Stomach (tissue), 19 donors: ENCODE data around the gene CFAP100. TPM values are rescaled to one million over a fixed set of nuclear protein-coding genes. Genes with fewer than 3 reads are reported as not detected.

Experiments used
- DNase-seq, 2 donors: peaks; one replicate each; pipeline versions ENCODE4 v3.0.0 to v3.0.0-alpha.2; 2013 to 2019
- H3K27ac ChIP-seq, 5 donors: fragments of 200-600 bp in 4 of 5; sonication (generic) in 4 of 5; one replicate each; pipeline ENCODE4 v1.5.1; 2013 to 2019; ENCODE audit warnings: mild to moderate bottlenecking in 1 of 5, moderate library complexity in 1 of 5
- H3K27me3 ChIP-seq, 3 donors: fragments of 200-600 bp; sonication (generic); one replicate each; pipeline ENCODE4 v1.5.1; 2017 to 2019; ENCODE audit warnings: mixed run types in 1 of 3
- H3K36me3 ChIP-seq, 4 donors: fragments of 200-600 bp; sonication (generic); 1 replicate in 3 of 4; 2 replicates in 1 of 4; pipeline ENCODE4 v1.5.1; 2016 to 2019
- H3K4me1 ChIP-seq, 4 donors: fragments of 200-600 bp; sonication (generic); one replicate each; pipeline ENCODE4 v1.5.1; 2016 to 2019
- H3K4me3 ChIP-seq, 4 donors: fragments of 200-600 bp; sonication (generic) in 3 of 4; one replicate each; pipeline ENCODE4 v1.5.1; 2016 to 2019; ENCODE audit warnings: mild to moderate bottlenecking in 1 of 4
- H3K9me3 ChIP-seq, 4 donors: fragments of 200-600 bp; sonication (generic); one replicate each; pipeline ENCODE4 v1.5.1; 2016 to 2019
- EP300 ChIP-seq: sonication (generic); formaldehyde crosslinking; IDR thresholded peaks from one replicate; pipeline ENCODE4 v1.6.1; 2017; ENCODE audit warnings: antibody characterized with exemption
- POLR2A ChIP-seq, 4 donors: fragments of 450-650 bp; IDR thresholded peaks; one replicate each; pipeline ENCODE4 v1.6.1; 2016; ENCODE audit warnings: antibody characterized with exemption in 4 of 4, control low read depth in 2 of 4, mild to moderate bottlenecking in 1 of 4, moderate library complexity in 1 of 4
- POLR2AphosphoS5 ChIP-seq, 3 donors: sonication (generic); formaldehyde crosslinking; IDR thresholded peaks; one replicate each; pipeline ENCODE4 v1.6.1; 2016; ENCODE audit warnings: antibody characterized with exemption in 3 of 3
- WGBS, 5 donors: extraction: QIAGEN DNeasy Blood & Tissue Kit in 3 of 5; methylation state at CpG; one replicate each; pipeline versions ENCODE4 v1.1.5 to v1.1.7; 2013 to 2018; 5-methylcytosine and 5-hydroxymethylcytosine counted together
- intact Hi-C: fragments of 100-400 bp; cut with DNase I; formaldehyde crosslinking; loops from one replicate; pipeline ENCODE4 v1.15.1; 2023; ENCODE audit warnings: low total_unique reads
- long read RNA-seq, 10 donors: transcript quantifications; one replicate each; lab custom pipeline, GENCODE V29; 2026
- polyA plus RNA-seq, 3 donors: library from polyadenylated mRNA; stranded (reverse); fragments of 200-250 nt; gene quantifications; one replicate each; pipeline ENCODE4 v1.2.3, GENCODE V29; 2013
- total RNA-seq, 5 donors: library from RNA; depleted of rRNA; stranded (reverse); fragments of >200 nt; gene quantifications; one replicate each; pipeline versions ENCODE4 v1.1.0 to v1.2.3, GENCODE V29; 2014 to 2016
- TF ChIP-seq, protein P1 (sequence below), 7 experiments: fragments of 450-650 bp in 4 of 7; fragments of 200-600 bp in 3 of 7; sonication (generic) in 3 of 7; IDR thresholded peaks; one replicate each; pipeline ENCODE4 v1.5.1; 2016 to 2019; ENCODE audit warnings: antibody characterized with exemption in 7 of 7, control low read depth in 2 of 7, mild to moderate bottlenecking in 1 of 7
- donor health status: healthy with polysubstance abuse.
- donor health status: Bipolar disorder and iron deficiency.
- donor health status: healthy.

Gene CFAP100
- total RNA-seq (not detected), polyA plus RNA-seq (not detected)
- long read RNA-seq, donor 1: 0 reads
- long read RNA-seq, donor 2: 0 reads
- long read RNA-seq, donor 3: 0 reads
- long read RNA-seq, donor 4: 0 reads
- long read RNA-seq, donor 5: 0 reads
- long read RNA-seq, donor 6: 0 reads
- long read RNA-seq, donor 7: 0 reads
- long read RNA-seq, donor 8: 0 reads
- long read RNA-seq, donor 9: 0 reads
- long read RNA-seq, donor 10: 0 reads

DNA sequence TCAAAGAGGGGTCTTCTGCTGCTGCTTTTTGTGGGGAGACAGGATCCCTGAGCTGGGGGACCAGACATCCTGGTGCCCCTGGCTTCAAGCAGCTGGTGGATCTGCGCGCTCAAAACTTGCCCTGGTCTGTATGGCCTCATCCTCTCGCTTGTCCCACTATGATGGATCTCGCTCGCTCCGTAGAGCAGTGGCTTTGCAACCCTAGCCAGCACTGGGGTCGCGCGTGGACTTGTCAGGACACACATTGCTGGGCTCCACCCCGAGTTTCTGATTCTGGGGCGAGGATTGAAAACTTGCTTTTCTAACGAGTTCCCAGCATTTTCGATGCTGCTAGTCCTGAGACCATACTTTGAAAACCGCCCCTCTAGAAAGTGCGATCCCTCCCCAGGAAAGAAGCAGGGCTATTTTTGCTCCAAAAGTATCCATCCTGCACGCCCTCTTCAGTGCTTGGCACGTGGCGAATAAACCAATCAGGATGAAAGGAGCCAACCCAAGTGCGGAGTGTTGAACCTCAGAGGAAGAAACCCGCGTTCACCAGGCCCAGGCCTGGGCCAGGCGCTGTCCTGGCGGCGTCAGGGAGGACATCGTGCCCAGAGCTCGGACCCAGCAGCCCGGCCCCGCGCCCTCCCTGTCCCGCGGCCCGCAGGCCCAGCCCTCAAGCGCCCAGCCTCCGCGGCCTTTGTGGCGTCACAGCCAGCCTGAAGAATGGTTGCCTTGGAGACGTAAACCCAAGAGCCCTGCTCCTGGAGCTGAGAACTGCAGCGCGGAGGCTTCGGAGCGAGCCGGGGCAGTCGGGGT lies at the start of gene CFAP100:
Gene CFAP100, plus strand, starts transcription at position 731 of the 798 bp plus-strand sequence. CDS start 1,092 bp downstream, outside the sequence.
- intact Hi-C loops: loop anchor here (5.0 to 10.0 kb wide), 2 partner anchors 137 to 270 kb away; no protein-coding TSS in a partner anchor
- TF ChIP-seq POLR2AphosphoS5 (IDR thresholded peaks at IDR 0.05) (no peak), POLR2A (IDR thresholded peaks at IDR 0.05) (no peak), EP300 (no peak)
- TF ChIP-seq, protein P1, sequence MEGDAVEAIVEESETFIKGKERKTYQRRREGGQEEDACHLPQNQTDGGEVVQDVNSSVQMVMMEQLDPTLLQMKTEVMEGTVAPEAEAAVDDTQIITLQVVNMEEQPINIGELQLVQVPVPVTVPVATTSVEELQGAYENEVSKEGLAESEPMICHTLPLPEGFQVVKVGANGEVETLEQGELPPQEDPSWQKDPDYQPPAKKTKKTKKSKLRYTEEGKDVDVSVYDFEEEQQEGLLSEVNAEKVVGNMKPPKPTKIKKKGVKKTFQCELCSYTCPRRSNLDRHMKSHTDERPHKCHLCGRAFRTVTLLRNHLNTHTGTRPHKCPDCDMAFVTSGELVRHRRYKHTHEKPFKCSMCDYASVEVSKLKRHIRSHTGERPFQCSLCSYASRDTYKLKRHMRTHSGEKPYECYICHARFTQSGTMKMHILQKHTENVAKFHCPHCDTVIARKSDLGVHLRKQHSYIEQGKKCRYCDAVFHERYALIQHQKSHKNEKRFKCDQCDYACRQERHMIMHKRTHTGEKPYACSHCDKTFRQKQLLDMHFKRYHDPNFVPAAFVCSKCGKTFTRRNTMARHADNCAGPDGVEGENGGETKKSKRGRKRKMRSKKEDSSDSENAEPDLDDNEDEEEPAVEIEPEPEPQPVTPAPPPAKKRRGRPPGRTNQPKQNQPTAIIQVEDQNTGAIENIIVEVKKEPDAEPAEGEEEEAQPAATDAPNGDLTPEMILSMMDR (IDR thresholded peaks at IDR 0.05): no peak
- peak; percentile 44 to 89 for DNase-seq

DNA sequence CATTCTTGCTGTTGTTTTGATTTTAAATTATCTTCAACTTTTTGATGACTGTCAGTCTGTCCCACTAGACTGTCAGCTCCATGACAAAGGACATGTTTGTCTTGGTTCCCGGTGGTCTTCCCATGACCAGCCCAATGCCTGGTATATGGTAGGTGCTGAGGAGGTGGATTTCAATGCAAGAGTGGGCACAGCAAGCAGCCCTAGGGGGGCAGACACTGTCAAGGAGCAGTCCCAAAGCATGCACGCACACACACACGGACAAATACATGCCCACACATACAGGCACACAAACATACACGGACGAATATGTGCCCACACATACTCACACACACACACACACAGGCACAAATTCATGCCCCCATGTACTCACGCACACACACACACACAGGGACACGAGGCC lies 49.5 kb upstream of the CFAP100 start:
- H3K36me3 ChIP-seq: peaks cover 13 to 78% (median 63%) of the 10 kb centered on the region in 4 donors
- 90 to 99% (median 94%) methylated on average over 6 to 7 of the region's 7 CpGs for WGBS, 5 donors
- TF ChIP-seq, protein P1 (IDR thresholded peaks at IDR 0.05): no peak
- no peak for TF ChIP-seq POLR2AphosphoS5 (IDR thresholded peaks at IDR 0.05)
- TF ChIP-seq EP300: no peak
- no peak for TF ChIP-seq POLR2A (IDR thresholded peaks at IDR 0.05)

More for the DNA sequence above, at the start of gene CFAP100:
- H3K9me3 ChIP-seq: no peaks in the 10 kb centered on the region
- 32 to 71% (median 35%) methylated on average over 19 to 43 of the region's 43 CpGs for WGBS, 5 donors
- peaks cover 0 to 40% (median 19%) of the 10 kb centered on the region in 3 donors for H3K27me3 ChIP-seq
- H3K27ac ChIP-seq: no peak within 1 kb of the TSS
- H3K4me3 ChIP-seq: peak within 1 kb of the TSS; percentile 29 to 42 (median 34)
- peaks cover 9 to 16% (median 10%) of the 10 kb centered on the region in 4 donors for H3K4me1 ChIP-seq
- H3K36me3 ChIP-seq: no peaks in the 10 kb centered on the region

DNA sequence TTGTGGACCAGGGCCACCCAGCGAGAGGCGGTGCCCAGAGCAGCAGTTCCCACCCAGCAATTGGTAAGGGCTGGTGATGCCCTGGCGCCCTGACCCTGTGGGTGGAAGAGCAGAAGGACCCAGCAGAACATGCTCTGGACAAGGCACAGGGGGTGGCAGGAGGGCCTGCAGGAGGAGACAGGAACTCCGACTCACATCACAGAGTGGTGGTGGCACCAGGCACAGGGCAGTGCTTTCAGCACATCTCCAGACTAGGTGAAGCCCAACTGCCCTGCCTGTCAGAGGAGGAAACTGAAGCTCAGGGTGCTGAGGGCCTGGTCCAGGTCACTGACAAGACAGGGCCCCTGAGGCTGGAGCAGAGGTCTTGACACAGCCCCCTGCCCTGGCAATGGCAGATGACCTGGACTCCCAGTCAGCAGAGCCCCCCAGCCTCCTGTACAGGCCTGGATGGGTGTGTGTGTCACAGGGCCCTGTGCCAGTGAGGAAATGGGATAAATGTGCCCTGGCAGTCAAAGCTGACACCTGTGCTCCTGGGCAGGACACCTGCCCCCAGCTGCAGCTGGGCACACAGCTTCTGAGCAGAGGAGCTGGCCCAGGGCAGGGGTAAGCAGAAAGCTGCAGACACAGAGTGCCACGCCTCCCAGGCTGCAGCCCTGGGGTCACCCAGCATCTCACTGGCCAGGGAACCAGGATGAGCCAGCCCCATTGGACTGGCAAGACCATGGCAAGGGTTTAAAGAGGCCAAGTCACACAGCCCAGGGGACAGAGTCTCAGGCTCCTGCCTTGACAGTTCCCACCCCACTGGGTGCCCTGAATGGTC lies 48.9 kb upstream of the CFAP100 start:
- Histone ChIP-seq H3K27ac (no peak overlapping the region), H3K36me3 (peaks cover 13 to 84% (median 69%) of the 10 kb centered on the region in 4 donors), H3K9me3 (no peaks in the 10 kb centered on the region), H3K27me3 (no peaks in the 10 kb centered on the region), H3K4me3 (no peak overlapping the region), H3K4me1 (peaks cover 4 to 72% (median 38%) of the 10 kb centered on the region in 4 donors)
- WGBS, 5 donors: 83 to 97% (median 94%) methylated on average over 2 to 5 of the region's 5 CpGs
- intact Hi-C loops: no loop called here
- DNase-seq: peak in 1 of 2 donors; percentile 24
- TF ChIP-seq, protein P1 (IDR thresholded peaks at IDR 0.05): no peak
- no peak for TF ChIP-seq EP300
- TF ChIP-seq POLR2AphosphoS5 (IDR thresholded peaks at IDR 0.05): no peak

More for the DNA sequence above, 49.5 kb upstream of the CFAP100 start:
- no peak overlapping the region for H3K4me3 ChIP-seq
- no peak overlapping the region for H3K27ac ChIP-seq
- DNase-seq: no peak
- no peaks in the 10 kb centered on the region for H3K9me3 ChIP-seq
- H3K4me1 ChIP-seq: peaks cover 4 to 67% (median 33%) of the 10 kb centered on the region in 4 donors
- intact Hi-C loops: no loop called here
- no peaks in the 10 kb centered on the region for H3K27me3 ChIP-seq

DNA sequence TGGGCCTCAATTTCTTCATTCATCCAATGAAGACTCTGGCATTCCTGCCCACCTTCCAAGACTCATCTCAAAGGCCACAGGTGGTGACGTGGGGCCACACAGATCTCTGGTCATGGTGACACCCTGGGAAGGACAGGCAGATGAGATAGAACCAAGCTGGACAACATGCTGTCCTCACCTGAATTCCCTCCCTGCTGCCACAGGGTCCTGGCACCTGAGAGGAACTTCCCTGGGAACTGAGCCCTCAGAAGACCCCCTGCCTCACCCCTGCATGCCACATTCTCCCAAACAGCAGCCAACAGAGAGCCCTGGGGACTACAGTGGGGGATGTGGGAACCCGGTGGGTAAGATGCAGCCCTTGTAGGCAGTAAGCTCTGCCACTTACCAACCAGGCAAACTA lies 48.2 kb upstream of the CFAP100 start:
- Histone ChIP-seq H3K27me3 (no peaks in the 10 kb centered on the region), H3K9me3 (no peaks in the 10 kb centered on the region), H3K4me1 (peaks cover 7 to 78% (median 44%) of the 10 kb centered on the region in 4 donors), H3K36me3 (peaks cover 18 to 87% (median 75%) of the 10 kb centered on the region in 4 donors), H3K27ac (peak overlapping the region in 1 of 5 donors; percentile 19), H3K4me3 (no peak overlapping the region)
- WGBS, 5 donors: 90 to 96% (median 93%) methylated on average over 2 of the region's 2 CpGs
- TF ChIP-seq POLR2AphosphoS5 (IDR thresholded peaks at IDR 0.05) (no peak), EP300 (no peak), POLR2A (IDR thresholded peaks at IDR 0.05) (no peak)
- TF ChIP-seq, protein P1 (IDR thresholded peaks at IDR 0.05): no peak
- intact Hi-C loops: no loop called here
- DNase-seq: no peak
